Heart right ventricle (tissue), 16 donors: Measurements from ENCODE around the gene ACKR3. TPM values are rescaled to one million over a fixed set of nuclear protein-coding genes. Genes with fewer than 3 reads are reported as not detected.

Experiments used
- ATAC-seq, 8 donors: fragments of 200-7000 bp; cut with Tn5 transposase; one replicate each; pipeline ENCODE4 v1.9.1; 2020; ENCODE audit warnings: mild to moderate bottlenecking in 8 of 8, moderate library complexity in 8 of 8, moderate number of reproducible peaks in 1 of 8
- DNase-seq, 2 donors: peaks; one replicate each; pipeline ENCODE4 v3.0.0-alpha.2; 2020
- H3K27ac ChIP-seq, 10 donors: fragments of 200-600 bp; sonication (generic) in 2 of 10; one replicate each; pipeline versions ENCODE4 v1.5.0 to v1.8.0; 2020 to 2022; ENCODE audit warnings: mild to moderate bottlenecking in 3 of 10
- H3K27me3 ChIP-seq, 7 donors: fragments of 200-600 bp; one replicate each; pipeline ENCODE4 v1.8.0; 2021 to 2022; ENCODE audit warnings: mild to moderate bottlenecking in 2 of 7
- H3K36me3 ChIP-seq, 9 donors: fragments of 200-600 bp; sonication (generic) in 1 of 9; one replicate each; pipeline versions ENCODE4 v1.5.0 to v1.8.0; 2020 to 2022; ENCODE audit warnings: mild to moderate bottlenecking in 2 of 9
- H3K4me1 ChIP-seq, 9 donors: fragments of 200-600 bp; sonication (generic) in 1 of 9; one replicate each; pipeline versions ENCODE4 v1.5.0 to v1.8.0; 2020 to 2022; ENCODE audit warnings: mild to moderate bottlenecking in 4 of 9
- H3K4me3 ChIP-seq, 10 donors: fragments of 200-600 bp; sonication (generic) in 2 of 10; one replicate each; pipeline versions ENCODE4 v1.5.0 to v1.8.0; 2020 to 2022; ENCODE audit warnings: mild to moderate bottlenecking in 7 of 10, moderate library complexity in 2 of 10
- H3K9me3 ChIP-seq, 11 donors: fragments of 200-600 bp in 10 of 11; sonication (generic) in 2 of 11; one replicate each; pipeline versions ENCODE4 v1.5.0 to v1.8.0; 2013 to 2022; ENCODE audit warnings: mild to moderate bottlenecking in 2 of 11, control low read depth in 1 of 11, moderate library complexity in 1 of 11
- CTCF ChIP-seq, 9 donors: fragments of 200-600 bp; sonication (generic) in 2 of 9; IDR thresholded peaks; one replicate each; pipeline versions ENCODE4 v1.5.0 to v1.8.0; 2021 to 2022; ENCODE audit warnings: antibody characterized with exemption in 9 of 9, mild to moderate bottlenecking in 5 of 9, moderate library complexity in 1 of 9
- WGBS, 2 donors: extraction: QIAGEN DNeasy Blood & Tissue Kit; methylation state at CpG; one replicate each; pipeline ENCODE4 v1.1.7; 2013; ENCODE audit warnings: inconsistent platforms in 1 of 2; 5-methylcytosine and 5-hydroxymethylcytosine counted together
- intact Hi-C, 10 donors: fragments of 100-400 bp; cut with DNase I; formaldehyde crosslinking; loops; one replicate each; pipeline versions ENCODE4 v1.11.1 to v1.14.2; 2022
- polyA plus RNA-seq, 2 donors: library from polyadenylated mRNA; stranded (reverse); fragments of 200-250 nt; gene quantifications; one replicate each; pipeline ENCODE4 v1.2.3, GENCODE V29; 2013
- total RNA-seq, 10 donors: library from RNA; stranded (reverse); fragmentation: NEBNext Ultra II Directional in 3 of 10; extraction: Animal tissue kit (Norgen Biotek cat#: 25700) in 3 of 10; gene quantifications; one replicate each; pipeline versions ENCODE4 v1.2.1 to v1.2.4, GENCODE V29; 2021 to 2023
- donor health status: Arrhythmogenic right ventricular cardiomyopathy.
- donor health status: ischemic (EF 13 %, LVEDD 7.1; RV severe dilation, severe dysfunction).
- donor health status: healthy with polysubstance abuse.
- donor health status: DM: no; HTN: yes; CAD: no.
- donor health status: DM: no; HTN: no; CAD: no.
- donor health status: ischemic (EF 25% LVEDD 6.9; RV normal size, moderate dysfunction).
- donor health status: ischemic (EF 25% LVEDD 5.7; RV mildly dilated, moderate dysfunction).
- donor health status: healthy.
- donor health status: DM: yes; HTN: yes; CAD: no.
- donor health status: Ischemic cardiomyopathy.
- donor health status: ischemic (EF 35%, LVEDD 5.7; RV mildly dilated, moderate dysfunction).
- donor health status: nonischemic (EF 11% LVEDD 7.7; RV severe dilation, severe dysfunction).
- donor health status: DM: yes; HTN: yes; CAD: no.
- donor health status: PGD.
- donor health status: ischemic (EF 29% LVEDD 5.4; RV normal size, mild dysfunction).
- donor health status: nonischemic (EF 23%, LVEDD 6.1; RV moderate dilation, normal function).

ACKR3 gene
- total and polyA plus RNA-seq, 12 donors: 17.7 to 102 (median 42.5) TPM

DNA sequence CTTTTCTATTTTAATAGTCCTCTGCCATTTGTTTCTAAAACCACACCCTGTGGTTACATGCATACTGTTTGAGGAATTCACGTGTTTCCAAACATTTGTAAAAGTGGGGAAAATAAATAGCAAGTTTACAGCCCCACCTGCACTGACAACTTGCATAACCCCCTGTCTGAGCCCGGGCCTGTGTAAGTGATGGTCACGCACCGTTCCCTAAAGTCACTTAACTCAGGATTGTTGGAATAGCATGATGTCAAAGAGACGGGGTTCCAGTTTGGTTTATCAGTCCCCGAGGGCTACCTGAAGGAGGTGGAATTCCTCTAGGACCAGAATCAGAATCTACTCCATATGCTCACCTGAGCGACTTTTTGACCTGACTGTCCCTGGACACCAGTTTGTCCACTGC lies 30.5 kb downstream of the ACKR3 start:
- ATAC-seq: no peak
- 91 to 93% methylated on average over 7 of the region's 7 CpGs for WGBS, 2 donors
- peaks cover 0 to 29% (median 4%) of the 10 kb centered on the region in 9 donors for H3K4me1 ChIP-seq
- H3K27me3 ChIP-seq: no peaks in the 10 kb centered on the region
- DNase-seq: no peak
- no peak overlapping the region for H3K27ac ChIP-seq
- H3K36me3 ChIP-seq: no peaks in the 10 kb centered on the region
- intact Hi-C loops: no loop called here
- H3K9me3 ChIP-seq: no peaks in the 10 kb centered on the region
- no peak for TF ChIP-seq CTCF (IDR thresholded peaks at IDR 0.05)
- H3K4me3 ChIP-seq: no peak overlapping the region

GRCh38 chr2:236600892-236601291 lies 31.3 kb downstream of the ACKR3 start:
- no peak for ATAC-seq
- Histone ChIP-seq H3K4me1 (peaks cover 0 to 29% (median 4%) of the 10 kb centered on the region in 9 donors), H3K27ac (no peak overlapping the region), H3K4me3 (no peak overlapping the region), H3K36me3 (no peaks in the 10 kb centered on the region), H3K27me3 (peaks cover 0 to under 1% (median 0%) of the 10 kb centered on the region in 7 donors), H3K9me3 (no peaks in the 10 kb centered on the region)
- intact Hi-C loops: no loop called here
- 81 to 85% methylated on average over 9 of the region's 9 CpGs for WGBS, 2 donors
- TF ChIP-seq CTCF (IDR thresholded peaks at IDR 0.05): no peak
- no peak for DNase-seq

DNA sequence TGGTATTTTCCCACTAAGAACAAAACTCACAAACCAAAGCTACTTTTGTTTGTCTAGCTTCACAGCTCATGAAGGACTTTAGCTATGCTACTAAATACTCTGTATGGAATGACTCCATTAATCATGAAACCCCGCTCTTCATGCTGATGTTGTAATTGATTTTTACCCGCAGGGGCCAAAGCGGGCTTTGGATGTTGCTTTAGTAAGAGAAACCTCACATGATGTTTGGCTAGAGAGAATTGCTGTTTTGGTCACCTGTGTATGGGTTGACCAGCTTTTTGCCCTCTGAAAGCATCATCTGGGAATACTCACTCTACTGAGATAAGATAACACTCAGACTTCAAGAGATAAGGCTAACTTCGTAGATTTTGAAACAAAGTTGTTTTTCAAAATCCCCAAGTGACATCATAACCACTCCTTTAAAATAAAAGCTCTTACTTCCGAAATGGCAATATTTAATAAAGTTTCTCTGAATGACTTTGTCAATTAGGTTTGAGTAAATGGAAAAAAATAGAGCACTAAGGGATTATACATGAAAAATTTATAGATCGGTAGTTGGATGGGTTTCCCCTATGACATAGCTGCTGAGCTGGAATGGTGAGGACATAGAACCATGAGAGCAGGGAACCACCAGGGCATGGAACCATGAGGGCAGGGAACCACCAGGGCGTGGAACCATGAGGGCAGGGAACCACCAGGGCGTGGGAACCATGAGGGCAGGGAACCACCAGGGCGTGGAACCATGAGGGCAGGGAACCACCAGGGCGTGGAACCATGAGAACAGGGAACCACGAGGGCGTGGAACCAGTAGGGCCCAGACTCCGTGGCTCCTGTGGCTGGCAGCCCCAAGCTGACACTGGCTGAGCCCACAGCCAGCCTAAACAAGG lies 31.9 kb downstream of the ACKR3 start:
- peaks cover 0 to 6% (median 0%) of the 10 kb centered on the region in 7 donors for H3K27me3 ChIP-seq
- no peak overlapping the region for H3K27ac ChIP-seq
- intact Hi-C loops: no loop called here
- peaks cover 0 to 29% (median 4%) of the 10 kb centered on the region in 9 donors for H3K4me1 ChIP-seq
- no peak for TF ChIP-seq CTCF (IDR thresholded peaks at IDR 0.05)
- no peak overlapping the region for H3K4me3 ChIP-seq
- H3K36me3 ChIP-seq: no peaks in the 10 kb centered on the region
- H3K9me3 ChIP-seq: no peaks in the 10 kb centered on the region
- DNase-seq (no peak), ATAC-seq (no peak)
- 82 to 86% methylated on average over 13 of the region's 13 CpGs for WGBS, 2 donors

- H3K27ac ChIP-seq: no peak overlapping the region
- TF ChIP-seq CTCF (IDR thresholded peaks at IDR 0.05): no peak
- no peak for DNase-seq
- H3K4me1 ChIP-seq: peaks cover 0 to 25% (median 4%) of the 10 kb centered on the region in 9 donors
- intact Hi-C loops: no loop called here
- H3K36me3 ChIP-seq: no peaks in the 10 kb centered on the region
- peaks cover 0 to 6% (median 0%) of the 10 kb centered on the region in 7 donors for H3K27me3 ChIP-seq
- H3K4me3 ChIP-seq: no peak overlapping the region
- 82 to 86% methylated on average over 4 of the region's 4 CpGs for WGBS, 2 donors
- ATAC-seq: no peak
- H3K9me3 ChIP-seq: no peaks in the 10 kb centered on the region
These were observed 33.1 kb downstream of the ACKR3 start for GRCh38 chr2:236602678-236603077.
